CD4-positive, alpha-beta T cell treated with Interferon gamma for 1 hour (primary cell): ENCODE results near the gene SKOR1.
A peak's percentile ranks its signal among the peaks of the same experiment; 100 is the strongest.

ENCODE experiments used
- DNase-seq: peaks from one replicate; pipeline ENCODE4 v3.0.0-alpha.2; 2020

The SKOR1 gene

DNA sequence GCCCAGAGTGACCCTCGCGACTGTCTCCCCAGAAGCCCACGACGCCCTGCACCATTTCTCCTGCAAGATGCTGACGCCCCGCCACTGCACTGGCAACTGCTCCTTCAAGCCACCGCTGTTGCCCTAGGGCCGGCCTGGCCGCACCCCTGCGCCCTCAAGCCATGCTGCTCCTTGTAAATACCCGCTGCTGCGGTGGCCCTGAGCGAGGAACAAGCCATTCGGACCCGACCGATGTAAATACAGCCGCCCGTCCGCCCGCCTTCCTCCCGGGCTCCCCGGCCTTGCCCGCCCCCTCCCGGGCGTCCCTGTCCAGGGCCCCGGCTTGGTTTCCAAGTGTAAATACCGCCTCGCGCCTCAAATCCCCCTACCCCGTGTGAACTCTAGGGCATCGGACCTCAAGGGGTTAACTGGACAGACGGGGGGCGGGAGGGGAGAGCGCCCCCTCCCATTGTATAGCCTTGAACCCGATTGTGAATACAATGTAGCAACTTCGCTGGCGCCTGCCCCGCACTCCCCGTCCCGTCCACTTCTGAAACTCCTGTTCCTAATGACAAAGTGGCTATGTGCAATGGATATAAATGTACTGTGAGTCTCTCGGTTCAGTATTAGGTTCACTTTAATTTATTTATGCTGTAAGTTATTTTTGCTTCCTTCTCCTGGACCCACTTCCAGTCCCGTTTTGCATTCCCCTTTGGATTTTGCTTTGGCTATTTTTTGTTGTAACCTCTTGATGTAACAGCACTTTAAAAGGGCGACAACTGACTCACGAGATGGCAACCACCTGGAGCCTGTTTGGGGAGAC lies 8.6 kb downstream of the SKOR1 start:
- DNase-seq = peak; percentile 28

DNA sequence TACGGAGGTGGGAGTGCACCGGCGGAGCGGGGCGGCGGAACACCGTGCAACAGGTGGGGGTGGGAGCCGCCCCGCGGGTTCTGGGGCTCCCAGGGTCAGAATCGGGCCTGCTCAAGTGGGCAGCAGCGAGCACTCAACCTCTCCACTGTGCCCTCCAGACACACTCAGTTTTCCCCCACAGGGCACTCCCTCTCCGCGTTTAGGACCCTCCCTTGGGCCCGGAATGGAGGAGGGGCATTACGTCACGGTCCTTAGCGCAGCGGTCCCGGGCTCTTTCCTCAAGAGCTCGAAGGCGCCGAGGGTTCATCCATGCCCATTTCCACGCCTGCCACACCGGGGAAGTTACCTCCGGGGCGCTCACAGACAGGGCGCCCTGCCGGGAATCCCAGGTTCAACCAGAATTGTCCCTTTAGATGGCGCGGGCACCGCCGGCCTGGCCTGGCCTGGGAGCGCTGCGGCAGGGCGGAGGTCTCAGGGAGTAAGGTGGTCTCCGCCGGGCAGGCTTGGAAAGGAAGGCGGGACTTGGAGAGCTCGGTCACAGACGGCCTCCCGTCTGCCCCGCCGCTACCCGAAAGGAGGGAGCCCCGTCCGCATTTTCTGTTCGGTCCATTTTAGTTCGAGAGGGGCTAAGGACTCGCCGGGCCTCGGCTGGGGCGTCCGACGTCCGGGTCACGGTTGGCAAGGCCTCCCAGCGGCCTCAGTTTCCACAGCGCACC lies 9.4 kb downstream of the SKOR1 start:
- no peak for DNase-seq

DNA sequence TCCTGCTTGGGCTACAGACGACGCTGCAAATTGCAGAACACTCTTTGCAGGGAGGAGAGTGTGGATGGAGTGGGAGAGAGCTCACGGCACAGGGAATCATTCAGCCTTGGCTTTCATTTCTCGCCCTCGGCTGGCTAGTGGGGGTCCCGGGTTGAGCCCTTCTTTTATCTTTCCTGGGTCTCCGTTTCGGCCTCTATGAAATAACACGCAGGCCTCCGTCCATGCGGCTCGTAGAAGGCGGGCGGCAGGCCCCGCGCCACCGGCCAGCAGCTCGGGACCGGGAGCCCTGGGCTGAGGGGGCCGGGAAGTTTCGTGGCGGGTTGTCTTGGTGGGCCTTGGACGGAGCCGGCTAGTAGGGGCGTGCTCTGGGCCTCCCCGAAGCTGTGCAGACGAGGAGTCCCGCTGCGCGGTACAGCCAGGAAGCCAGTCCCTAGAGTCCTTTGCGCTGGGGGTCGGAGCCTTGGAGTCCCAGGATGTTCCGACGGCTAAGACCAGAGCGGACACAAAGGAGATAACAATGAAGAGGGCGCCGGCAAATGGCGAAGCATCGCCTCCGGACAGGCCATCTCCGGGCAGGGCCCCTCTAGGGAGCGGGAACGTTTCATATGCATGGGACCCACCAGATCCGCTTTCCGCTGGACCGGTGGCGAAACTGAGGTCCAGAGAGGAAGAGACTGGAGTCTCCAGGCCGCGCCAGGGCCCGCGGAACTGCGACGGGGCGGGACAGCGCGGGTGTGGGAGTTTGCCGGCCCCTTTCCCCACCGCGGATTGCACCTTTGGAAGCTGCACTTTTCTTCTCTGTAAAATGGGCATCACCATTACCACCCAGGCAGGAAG lies 10.2 kb downstream of the SKOR1 start:
- DNase-seq = no peak

DNA sequence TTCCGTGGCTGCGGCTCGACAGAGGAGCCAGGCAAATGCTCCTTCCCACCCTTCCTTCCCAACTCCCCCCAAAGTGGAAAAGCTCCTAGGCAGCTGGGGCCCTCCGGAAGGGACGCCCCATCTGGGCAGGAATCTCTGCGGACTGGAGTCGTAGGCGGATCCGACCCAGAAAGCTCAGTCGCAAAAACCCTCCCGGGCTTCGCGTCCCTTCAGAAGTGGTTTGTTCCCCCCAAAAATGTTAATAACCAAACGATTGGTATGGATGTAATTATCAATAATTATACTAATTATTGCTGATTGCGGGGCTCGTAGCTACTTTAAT lies 10.8 kb downstream of the SKOR1 start:
- no peak for DNase-seq

DNA sequence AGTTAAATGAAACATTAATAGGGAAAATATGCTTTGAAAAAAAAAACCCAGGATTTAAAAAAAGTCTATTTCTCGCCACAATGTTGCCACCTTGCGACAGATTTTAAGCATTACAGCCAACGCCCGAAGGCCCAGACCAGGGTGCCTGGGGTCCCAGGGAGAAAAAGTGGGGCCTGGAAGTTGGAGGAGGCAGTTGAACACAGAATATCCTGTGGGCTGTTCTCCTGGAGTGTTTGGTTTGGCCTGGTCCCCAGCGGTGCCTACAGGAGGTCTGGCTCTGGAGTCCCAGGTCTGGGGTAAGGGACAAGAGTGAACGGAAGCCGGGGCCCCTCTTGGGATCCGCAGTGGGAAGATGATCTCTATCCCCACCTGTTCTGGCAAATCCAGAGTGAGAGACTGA lies 11.2 kb downstream of the SKOR1 start:
- peak; percentile 48 for DNase-seq

DNA sequence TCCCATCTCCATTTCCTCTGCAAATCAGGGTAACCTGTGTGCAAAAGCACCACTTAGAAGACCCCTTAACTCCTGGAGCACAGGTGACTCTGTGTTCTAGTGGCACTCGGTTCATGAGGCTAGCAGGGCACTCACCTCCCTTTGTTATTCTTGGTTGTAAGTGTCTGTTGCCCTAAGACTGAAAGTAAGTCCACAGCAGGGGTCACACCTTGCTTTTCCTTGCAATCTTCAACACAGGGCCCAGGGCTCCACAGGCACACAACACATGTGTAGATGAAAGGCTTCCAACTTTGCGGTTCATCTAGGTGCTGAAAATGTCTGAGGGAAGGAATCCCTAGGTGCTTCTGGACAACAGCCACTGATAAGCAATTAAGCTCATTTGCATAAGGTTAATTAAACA lies 11.6 kb downstream of the SKOR1 start:
- DNase-seq = no peak

DNA sequence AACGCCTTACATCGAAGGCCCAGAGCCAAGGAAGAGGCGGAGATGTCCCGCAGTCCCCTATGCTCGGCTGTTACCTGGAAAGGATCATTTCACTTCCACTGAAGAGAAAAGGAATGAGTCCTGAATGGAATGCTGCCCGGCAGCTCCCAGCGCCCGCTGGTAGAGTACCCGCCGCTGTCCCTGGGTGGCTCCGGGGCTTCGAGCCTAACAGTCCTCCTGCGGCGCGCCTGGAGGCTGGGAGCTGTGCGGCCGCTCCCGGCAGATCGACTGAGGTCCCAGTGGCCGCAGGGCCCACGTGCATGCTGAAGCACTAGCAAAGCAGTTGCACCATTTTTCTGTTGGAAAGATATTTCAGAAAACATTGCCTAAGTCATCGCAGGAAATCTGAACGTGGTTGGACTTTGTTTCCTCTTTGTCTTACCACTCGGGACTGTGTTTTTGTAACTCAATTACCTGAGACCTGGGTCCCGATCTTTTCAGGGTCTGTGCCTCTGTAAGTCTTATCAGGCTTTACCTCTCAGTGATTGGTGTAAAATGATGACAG lies 13.6 kb downstream of the SKOR1 start:
- DNase-seq = no peak

DNA sequence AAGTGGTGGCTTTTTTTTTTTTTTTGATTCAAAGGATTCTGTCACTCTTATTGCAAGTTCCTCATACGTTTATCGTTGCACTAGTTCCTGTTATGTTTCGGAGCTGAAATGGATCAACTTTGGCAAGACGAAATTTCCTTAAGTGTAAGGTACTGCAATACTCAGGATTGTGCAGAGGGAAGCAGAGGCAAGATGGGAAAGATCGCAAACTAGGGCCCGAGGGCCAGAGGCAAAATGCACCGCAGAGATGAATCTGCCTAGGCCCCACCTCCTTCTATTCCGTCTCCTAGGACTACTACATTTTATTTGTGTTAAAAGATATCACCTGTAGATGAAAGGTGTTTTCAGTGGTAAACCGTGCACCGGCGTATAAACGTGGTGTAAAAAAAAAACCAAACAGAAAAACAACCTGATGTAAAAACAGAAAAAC lies 14.2 kb downstream of the SKOR1 start:
- no peak for DNase-seq

DNA sequence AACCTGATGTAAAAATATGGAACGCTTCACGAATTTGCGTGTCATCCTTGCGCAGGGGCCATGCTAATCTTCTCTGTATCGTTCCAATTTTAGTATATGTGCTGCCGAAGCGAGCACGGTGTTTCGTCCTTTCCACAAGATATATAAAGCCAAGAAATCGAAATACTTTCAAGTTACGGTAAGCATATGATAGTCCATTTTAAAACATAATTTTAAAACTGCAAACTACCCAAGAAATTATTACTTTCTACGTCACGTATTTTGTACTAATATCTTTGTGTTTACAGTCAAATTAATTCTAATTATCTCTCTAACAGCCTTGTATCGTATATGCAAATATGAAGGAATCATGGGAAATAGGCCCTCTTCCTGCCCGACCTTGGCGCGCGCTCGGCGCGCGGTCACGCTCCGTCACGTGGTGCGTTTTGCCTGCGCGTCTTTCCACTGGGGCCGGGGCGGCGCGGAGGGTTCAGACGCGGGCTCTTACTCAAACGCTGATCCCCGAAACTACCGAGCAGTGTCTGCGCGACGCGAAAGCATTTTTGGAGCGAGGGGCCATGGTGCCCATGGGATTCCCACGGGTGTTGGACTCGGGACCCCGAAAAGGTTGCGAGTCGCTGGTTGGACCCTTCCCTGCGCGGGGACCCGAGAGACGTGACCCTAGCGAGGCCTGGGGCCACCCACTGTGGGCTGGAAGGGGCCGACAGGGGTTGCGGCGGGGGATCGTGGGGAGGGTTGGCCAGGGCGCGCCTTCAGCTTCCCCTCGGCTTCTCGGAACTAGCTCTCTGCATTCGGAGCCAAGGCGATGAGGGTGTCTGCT lies 14.8 kb downstream of the SKOR1 start, which contains the start of gene RNU6-1:
Gene RNU6-1, minus strand, starts transcription at position 117 of the 820 bp plus-strand sequence.
- DNase-seq = peak; percentile 95

DNA sequence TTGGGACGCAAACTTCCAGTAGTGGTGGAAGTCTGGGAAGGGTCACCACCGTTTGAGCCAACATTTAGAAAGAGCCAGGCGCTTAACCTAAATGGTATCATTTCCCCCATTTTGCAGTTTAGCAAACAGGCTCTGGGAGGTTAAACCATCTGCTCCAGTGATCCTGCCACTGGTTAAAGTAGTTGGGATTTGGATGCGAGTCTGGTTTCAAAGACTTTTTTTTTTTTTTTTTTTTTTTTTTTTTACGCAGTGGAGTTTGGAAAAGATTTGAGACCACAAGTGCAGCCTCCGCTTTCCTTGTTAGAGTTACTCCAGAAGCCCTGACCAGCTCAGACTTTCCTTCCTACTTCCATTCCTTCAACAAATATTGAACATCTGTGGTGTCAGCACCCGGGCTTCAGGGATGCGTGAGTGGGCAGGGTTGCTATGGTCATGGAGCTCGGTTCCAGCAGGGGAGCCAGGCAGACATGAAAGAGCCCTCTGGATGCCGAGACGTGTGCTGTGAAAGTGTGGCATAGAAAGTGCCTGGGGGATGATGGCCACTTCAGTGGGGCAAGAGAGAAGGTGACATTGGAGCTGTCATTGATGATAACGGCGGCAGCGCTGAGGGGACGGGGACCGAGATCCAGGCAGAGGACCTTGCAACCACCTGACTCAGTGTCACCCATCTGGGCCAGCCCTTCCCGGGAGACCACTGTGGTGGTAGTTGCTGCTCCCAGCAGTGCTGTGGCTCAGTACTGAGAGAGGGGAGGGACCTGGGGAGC lies 15.6 kb downstream of the SKOR1 start:
- no peak for DNase-seq

DNA sequence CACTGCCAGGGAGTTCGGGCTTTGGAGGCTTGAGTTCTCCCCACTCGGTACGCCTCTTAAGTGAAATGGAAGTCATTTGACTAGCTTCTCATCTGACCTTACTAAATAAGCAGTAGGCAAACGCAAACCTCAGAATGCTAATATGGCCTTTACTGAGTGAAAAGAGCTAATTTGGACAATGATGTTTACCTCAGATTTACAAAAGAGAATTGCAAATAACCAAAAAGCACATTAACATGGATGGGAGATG lies 16.1 kb downstream of the SKOR1 start:
- DNase-seq = no peak

DNA sequence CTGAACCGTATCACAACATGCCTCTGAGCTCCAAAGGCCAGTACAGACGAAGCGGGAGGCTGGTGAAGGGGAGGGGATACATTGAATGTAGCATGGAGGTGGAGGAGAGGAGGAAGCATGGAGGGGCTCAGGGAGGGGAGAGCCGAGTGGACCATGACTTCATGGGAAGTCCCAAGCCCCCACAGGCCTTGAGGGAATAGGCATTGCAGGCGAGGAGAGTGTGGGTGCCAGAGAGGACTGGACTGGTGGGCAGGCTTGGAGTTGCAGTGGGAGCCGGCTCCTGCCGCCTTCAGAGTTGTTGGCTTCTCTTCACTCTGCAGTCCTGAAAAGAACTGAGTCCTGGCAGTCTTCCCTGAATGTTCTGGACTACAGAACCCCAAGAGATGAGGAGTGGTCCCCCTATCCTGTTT lies 17.8 kb downstream of the SKOR1 start:
- DNase-seq = no peak

DNA sequence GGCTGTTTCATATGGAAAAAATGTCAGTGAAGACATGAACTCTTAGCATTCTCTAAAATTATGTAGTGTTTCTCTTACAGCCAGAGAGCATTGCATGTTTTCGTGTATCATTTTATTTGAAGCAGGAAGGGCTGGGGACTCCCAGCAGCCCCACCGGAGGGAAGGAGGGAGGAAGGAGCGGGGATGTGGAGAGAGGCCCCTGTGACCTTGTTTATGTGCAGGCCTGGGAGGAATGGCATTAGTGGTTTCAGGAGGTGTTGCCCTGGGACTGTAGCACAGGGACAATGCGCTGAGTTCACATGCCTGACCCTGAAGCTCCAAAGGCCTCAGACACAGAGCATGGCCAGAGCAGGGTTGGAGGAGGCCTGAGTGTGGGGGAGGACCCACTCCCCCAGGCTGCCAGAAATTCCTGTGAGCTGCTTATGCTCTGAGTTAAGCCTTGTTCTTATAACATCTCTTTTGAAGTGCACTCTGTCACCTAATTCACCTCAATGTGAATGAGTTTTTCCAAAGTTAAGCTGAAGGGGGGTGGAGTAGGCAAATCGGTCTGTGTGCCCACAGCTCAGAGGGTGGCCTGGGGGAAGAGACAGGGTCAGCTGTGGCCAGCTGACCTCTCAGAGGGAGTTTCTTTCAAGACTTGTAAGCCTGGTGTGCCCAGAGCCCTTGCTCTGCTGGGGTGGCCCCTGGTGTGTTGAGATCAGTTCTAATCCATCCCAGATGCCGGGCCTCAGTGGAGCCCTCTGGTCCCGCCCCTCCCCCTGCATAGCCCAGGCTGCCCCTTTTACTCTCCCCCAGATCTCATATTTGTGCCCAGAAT lies 18.5 kb downstream of the SKOR1 start:
- no peak for DNase-seq

DNA sequence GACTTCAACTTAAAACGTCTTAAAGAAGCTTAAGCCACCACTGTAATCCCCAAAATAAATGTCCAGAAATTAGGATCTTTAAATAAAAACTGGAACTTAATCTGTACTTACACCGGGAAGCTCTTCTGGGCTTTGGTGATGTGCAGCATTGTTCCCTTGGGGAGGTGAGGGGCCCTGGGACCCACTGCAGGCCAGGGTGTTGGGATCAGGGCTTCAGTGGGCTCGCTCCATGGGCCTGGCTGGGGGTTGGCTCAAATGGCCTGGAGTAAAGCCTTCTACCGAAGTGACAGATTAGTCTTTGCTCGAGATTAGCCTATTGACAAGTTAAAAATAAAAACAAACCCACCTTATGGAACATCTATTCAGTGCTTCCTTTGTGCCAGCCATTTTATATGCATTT lies 20.7 kb downstream of the SKOR1 start:
- no peak for DNase-seq

DNA sequence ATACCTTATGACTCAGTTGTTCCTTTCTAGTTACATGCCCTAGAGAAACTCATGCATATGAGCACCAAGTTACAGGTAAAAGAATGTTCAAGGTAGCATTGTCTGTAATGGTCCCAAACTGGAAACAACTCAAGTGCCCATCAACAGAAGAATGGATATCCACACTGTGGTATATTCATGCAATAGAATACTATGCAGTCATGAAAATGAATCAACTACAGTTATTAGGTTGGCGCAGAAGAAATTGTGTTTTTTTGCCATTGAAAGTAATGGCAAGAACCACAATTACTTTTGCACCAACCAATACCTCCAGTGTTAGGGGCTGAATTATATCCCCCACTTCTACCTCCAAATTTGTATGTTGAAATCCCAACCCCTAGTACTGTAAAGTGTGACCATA lies 24.2 kb downstream of the SKOR1 start:
- no peak for DNase-seq

DNA sequence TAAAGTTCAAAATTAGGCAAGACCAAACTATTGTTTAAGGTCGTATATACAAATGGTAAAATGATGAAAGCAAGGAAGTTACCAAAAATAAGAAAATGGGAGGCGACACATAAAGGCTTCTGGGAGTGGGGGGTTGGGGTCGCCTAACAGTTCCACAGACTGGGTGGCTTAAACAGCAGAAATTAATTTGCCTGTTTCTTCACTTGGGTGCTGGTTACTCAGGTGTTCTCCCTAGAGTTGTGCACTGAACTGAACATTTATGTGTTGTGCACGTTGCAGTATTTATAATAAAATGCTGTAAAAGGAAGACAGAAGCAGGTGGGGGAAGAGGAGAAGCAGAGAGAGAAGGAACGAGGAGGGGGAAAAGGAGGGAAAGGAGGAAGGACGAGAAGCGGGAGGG lies 25.0 kb downstream of the SKOR1 start:
- DNase-seq = no peak

DNA sequence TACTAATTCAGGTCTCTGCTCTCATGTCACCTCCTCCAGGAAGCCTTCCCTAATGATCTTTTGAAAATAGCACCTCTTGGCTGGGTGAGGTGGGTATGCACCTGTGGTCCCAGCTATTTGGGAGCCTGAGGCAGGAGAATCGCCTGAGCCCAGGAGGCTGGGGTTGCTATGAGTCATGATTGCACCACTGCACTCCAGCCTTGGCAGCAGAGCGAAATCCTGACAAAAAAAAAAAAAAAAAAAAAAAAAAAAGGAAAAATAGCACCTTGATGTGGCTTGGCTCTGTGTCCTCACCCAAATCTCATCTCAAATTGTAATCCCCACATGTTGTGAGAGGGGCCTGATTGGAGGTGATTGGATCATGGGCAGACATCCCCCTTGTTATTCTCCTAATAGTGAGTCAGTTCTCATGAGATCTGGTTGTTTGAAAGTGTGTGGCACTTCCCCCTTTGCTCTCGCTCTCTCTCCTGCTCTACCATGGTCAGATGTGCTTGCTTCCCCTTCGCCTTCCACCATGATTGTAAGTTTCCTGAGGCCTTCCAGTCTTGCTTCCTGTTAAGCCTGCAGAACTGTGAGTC lies 25.8 kb downstream of the SKOR1 start:
- DNase-seq = peak; percentile 43

DNA sequence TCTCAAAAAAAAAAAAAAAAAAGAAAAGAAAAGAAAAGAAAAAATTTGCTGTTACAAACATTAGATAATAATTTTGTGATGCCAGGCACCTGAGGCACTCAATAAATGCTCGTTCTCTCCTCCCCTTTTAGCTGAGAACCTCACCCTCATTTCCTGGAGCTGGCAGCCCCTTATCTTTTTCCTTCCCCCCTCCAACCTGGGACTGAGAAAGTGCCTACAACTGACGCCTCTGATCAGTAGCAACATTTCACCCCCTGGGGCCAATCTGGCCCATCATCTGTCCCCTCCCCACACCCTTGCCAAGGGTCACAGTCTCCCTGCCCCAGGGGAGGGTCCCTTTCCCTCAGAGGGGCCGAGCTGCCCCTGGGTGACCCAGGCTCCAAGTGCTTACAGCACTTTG lies 27.1 kb downstream of the SKOR1 start:
- no peak for DNase-seq

DNA sequence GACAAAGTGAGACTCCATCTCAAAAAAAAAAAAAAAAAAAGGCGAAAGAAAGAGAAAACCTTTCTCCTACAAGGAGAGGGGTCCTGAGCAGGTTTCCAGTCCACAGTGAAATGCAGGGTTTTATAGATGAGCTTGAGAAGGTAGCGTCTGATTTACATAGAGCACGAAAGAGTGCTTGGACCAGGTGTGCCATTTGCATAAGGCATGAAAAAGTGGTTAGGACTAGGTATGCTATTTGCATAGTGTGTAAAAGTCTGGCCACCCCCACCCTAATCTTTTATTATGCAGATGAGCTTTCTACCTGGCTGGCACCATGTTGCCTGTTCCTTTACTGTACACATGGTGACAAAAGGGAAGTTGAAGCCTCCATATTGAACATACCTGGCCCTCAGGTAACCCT lies 28.1 kb downstream of the SKOR1 start:
- no peak for DNase-seq

DNA sequence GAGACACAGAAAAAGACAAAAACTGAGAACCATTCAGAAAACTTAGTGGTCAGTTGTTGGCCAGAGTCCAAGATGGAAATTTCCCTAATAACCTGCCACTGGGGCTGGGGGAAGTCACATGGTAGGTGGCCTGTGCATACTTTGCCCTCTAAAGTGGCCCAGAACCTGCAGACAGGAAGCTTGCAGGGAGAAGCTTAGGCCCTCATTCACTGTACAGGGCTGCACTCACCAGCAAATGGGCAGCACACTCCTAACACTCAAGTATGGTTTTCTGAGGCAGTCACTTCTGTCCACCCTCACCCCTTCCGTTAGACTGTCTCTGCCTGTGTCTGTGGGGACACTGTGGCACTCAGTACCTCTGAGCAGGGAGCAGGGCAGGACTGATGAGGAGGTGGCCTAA lies 29.0 kb downstream of the SKOR1 start:
- DNase-seq = no peak

DNA sequence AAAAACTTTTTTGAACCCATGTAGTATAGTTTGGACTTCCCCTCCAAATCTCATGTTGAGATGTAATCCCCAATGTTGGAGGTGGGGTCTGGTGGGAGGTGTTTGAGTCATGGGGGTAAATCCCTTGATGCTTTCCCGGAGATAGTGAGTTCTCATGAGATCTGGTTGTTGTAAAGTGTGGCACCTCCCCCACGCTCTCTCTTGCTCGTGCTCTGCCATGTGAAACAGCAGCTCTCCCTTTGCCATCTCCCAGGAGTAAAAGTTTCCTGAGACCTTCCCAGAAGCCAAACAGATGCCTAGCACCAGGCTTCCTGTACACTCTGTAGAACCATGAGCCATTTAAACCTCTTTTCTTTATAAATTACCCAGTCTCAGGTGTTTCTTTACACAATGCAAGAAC lies 30.5 kb downstream of the SKOR1 start:
- DNase-seq = no peak
